ENCODE results near the gene RPS6KA5.
"Not testable (repeated sequence)": the region's sequence is repeated elsewhere in the genome, so short reads cannot be mapped to it uniquely, and the experiment has no call there.

RPS6KA5 gene

DNA sequence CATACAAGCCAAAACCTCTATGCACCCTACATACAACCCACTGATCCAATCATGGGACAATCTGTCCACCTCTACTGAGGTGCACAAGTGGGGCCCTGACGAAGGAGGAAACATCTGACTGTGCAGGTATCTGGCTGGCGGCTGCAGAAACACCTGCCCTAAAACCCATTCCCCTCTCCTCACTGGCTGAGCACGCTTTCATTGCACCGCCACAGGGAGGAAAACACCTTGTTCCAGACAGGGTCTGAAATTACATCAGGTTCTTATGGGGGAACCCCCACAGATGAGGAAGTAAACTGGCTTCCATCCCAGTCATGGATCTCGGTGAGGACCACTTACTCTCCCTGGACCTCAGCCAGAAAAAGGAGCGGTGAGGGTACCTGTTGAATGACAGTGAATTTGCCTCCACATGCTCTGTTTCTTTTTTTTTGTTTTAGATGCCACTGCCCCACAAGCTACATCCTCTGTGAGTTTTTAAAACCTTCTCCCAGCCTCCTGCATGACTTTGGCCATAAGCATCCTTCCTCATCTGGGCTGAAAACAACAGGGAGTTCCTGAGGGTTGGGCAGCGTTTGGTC, 29.6 kb upstream of the RPS6KA5 start:
- H3K4me3 ChIP-seq (ENCODE audit: low read length): no peak overlapping the region
- H3K9me3 ChIP-seq (ENCODE audit: control insufficient read depth, low read depth, low read length): no peaks in the 10 kb centered on the region
- H3K9ac ChIP-seq (ENCODE audit: low read length): no peak overlapping the region
- H3K4me1 ChIP-seq (ENCODE audit: control insufficient read depth, low read depth, low read length): no peaks in the 10 kb centered on the region
- H3K36me3 ChIP-seq (ENCODE audit: control insufficient read depth, low read depth, low read length): no peaks in the 10 kb centered on the region
- H3K27ac ChIP-seq (ENCODE audit: low read length): no peak overlapping the region
- no peaks in the 10 kb centered on the region for H3K27me3 ChIP-seq (ENCODE audit: control insufficient read depth, insufficient read depth, low read length)

GRCh38 chr14:91088585-91089235, 28.3 kb upstream of the RPS6KA5 start:
- Histone ChIP-seq H3K27me3 (ENCODE audit: control insufficient read depth, insufficient read depth, low read length) (no peaks in the 10 kb centered on the region), H3K9ac (ENCODE audit: low read length) (no peak overlapping the region), H3K9me3 (ENCODE audit: control insufficient read depth, low read depth, low read length) (no peaks in the 10 kb centered on the region), H3K36me3 (ENCODE audit: control insufficient read depth, low read depth, low read length) (no peaks in the 10 kb centered on the region), H3K4me3 (ENCODE audit: low read length) (no peak overlapping the region), H3K4me1 (ENCODE audit: control insufficient read depth, low read depth, low read length) (no peaks in the 10 kb centered on the region), H3K27ac (ENCODE audit: low read length) (no peak overlapping the region)

DNA sequence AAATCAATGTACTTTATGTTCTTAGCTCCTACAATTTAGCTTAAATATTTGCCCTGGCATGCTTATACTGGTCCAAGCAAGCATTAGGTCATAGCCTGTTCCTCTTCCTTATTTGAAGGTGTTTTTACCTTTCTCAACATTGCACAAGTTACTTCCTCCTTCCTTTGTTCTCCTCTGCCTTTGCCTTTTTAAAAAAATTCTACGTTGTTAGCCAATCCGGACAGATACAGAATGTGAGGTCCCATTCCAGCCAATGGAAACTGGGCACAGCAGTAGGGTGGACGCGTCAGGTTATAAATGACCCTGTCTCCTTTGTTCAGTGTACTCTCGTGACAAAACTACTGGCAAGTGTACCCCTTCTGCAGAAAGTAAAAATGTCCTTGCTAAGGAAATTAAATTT, 27.0 kb upstream of the RPS6KA5 start:
- H3K9ac ChIP-seq (ENCODE audit: low read length); H3K9me3 ChIP-seq (ENCODE audit: control insufficient read depth, low read depth, low read length); H3K27ac ChIP-seq (ENCODE audit: low read length); H3K4me3 ChIP-seq (ENCODE audit: low read length); H3K36me3 ChIP-seq (ENCODE audit: control insufficient read depth, low read depth, low read length); H3K4me1 ChIP-seq (ENCODE audit: control insufficient read depth, low read depth, low read length); H3K27me3 ChIP-seq (ENCODE audit: control insufficient read depth, insufficient read depth, low read length): not testable (repeated sequence)

- Histone ChIP-seq H3K9me3 (ENCODE audit: control insufficient read depth, low read depth, low read length) (no peaks in the 10 kb centered on the region), H3K9ac (ENCODE audit: low read length) (no peak overlapping the region), H3K4me1 (ENCODE audit: control insufficient read depth, low read depth, low read length) (no peaks in the 10 kb centered on the region), H3K36me3 (ENCODE audit: control insufficient read depth, low read depth, low read length) (no peaks in the 10 kb centered on the region), H3K4me3 (ENCODE audit: low read length) (no peak overlapping the region), H3K27me3 (ENCODE audit: control insufficient read depth, insufficient read depth, low read length) (no peaks in the 10 kb centered on the region), H3K27ac (ENCODE audit: low read length) (no peak overlapping the region)
Observed at GRCh38 chr14:91084516-91084915, 24.1 kb upstream of the RPS6KA5 start.

- Histone ChIP-seq H3K4me1 (ENCODE audit: control insufficient read depth, low read depth, low read length) (no peaks in the 10 kb centered on the region), H3K4me3 (ENCODE audit: low read length) (no peak overlapping the region), H3K9ac (ENCODE audit: low read length) (no peak overlapping the region), H3K36me3 (ENCODE audit: control insufficient read depth, low read depth, low read length) (no peaks in the 10 kb centered on the region), H3K27me3 (ENCODE audit: control insufficient read depth, insufficient read depth, low read length) (no peaks in the 10 kb centered on the region), H3K27ac (ENCODE audit: low read length) (no peak overlapping the region), H3K9me3 (ENCODE audit: control insufficient read depth, low read depth, low read length) (no peaks in the 10 kb centered on the region)
Observed at GRCh38 chr14:91082282-91082681, 21.8 kb upstream of the RPS6KA5 start.

DNA sequence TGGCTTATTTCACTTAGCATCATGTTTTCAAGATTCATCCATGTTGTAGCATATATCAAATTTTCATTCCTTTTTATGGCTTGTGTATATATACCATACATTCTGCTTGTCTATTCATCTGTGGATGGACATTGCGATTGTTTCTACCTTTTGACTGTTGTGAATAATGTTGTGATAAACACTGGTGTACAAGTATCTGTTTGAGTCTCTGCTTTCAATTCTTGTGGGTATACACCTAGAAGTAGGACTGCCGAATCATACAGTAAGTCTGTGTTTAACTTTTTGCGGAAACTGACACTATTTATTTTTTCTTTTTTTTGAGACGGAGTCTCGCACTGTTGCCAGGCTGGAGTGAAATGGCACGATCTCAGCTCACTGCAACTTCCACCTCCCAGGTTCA, 19.6 kb upstream of the RPS6KA5 start:
- H3K27ac ChIP-seq (ENCODE audit: low read length): no peak overlapping the region
- no peaks in the 10 kb centered on the region for H3K36me3 ChIP-seq (ENCODE audit: control insufficient read depth, low read depth, low read length)

GRCh38 chr14:91078095-91078737, 17.8 kb upstream of the RPS6KA5 start:
- H3K36me3 ChIP-seq (ENCODE audit: control insufficient read depth, low read depth, low read length): no peaks in the 10 kb centered on the region
- no peak overlapping the region for H3K4me3 ChIP-seq (ENCODE audit: low read length)
- no peak overlapping the region for H3K27ac ChIP-seq (ENCODE audit: low read length)
- H3K27me3 ChIP-seq (ENCODE audit: control insufficient read depth, insufficient read depth, low read length): no peaks in the 10 kb centered on the region
- H3K4me1 ChIP-seq (ENCODE audit: control insufficient read depth, low read depth, low read length): no peaks in the 10 kb centered on the region
- H3K9me3 ChIP-seq (ENCODE audit: control insufficient read depth, low read depth, low read length): no peaks in the 10 kb centered on the region
- H3K9ac ChIP-seq (ENCODE audit: low read length): no peak overlapping the region

More for the DNA sequence above, 19.6 kb upstream of the RPS6KA5 start:
- no peak overlapping the region for H3K4me3 ChIP-seq (ENCODE audit: low read length)
- no peak overlapping the region for H3K9ac ChIP-seq (ENCODE audit: low read length)
- no peaks in the 10 kb centered on the region for H3K27me3 ChIP-seq (ENCODE audit: control insufficient read depth, insufficient read depth, low read length)
- no peaks in the 10 kb centered on the region for H3K9me3 ChIP-seq (ENCODE audit: control insufficient read depth, low read depth, low read length)
- H3K4me1 ChIP-seq (ENCODE audit: control insufficient read depth, low read depth, low read length): no peaks in the 10 kb centered on the region

- Histone ChIP-seq H3K9me3 (ENCODE audit: control insufficient read depth, low read depth, low read length) (no peaks in the 10 kb centered on the region), H3K36me3 (ENCODE audit: control insufficient read depth, low read depth, low read length) (no peaks in the 10 kb centered on the region), H3K9ac (ENCODE audit: low read length) (no peak overlapping the region), H3K4me1 (ENCODE audit: control insufficient read depth, low read depth, low read length) (no peaks in the 10 kb centered on the region), H3K4me3 (ENCODE audit: low read length) (no peak overlapping the region), H3K27me3 (ENCODE audit: control insufficient read depth, insufficient read depth, low read length) (no peaks in the 10 kb centered on the region), H3K27ac (ENCODE audit: low read length) (no peak overlapping the region)
Observed at GRCh38 chr14:91075553-91075952, 15.1 kb upstream of the RPS6KA5 start.

GRCh38 chr14:91070572-91070971, 10.1 kb upstream of the RPS6KA5 start:
- H3K4me1 ChIP-seq (ENCODE audit: control insufficient read depth, low read depth, low read length): no peaks in the 10 kb centered on the region
- H3K9ac ChIP-seq (ENCODE audit: low read length): no peak overlapping the region
- H3K36me3 ChIP-seq (ENCODE audit: control insufficient read depth, low read depth, low read length): no peaks in the 10 kb centered on the region
- no peak overlapping the region for H3K4me3 ChIP-seq (ENCODE audit: low read length)
- no peaks in the 10 kb centered on the region for H3K9me3 ChIP-seq (ENCODE audit: control insufficient read depth, low read depth, low read length)
- H3K27ac ChIP-seq (ENCODE audit: low read length): no peak overlapping the region
- no peaks in the 10 kb centered on the region for H3K27me3 ChIP-seq (ENCODE audit: control insufficient read depth, insufficient read depth, low read length)

GRCh38 chr14:91068642-91069041, 8.2 kb upstream of the RPS6KA5 start:
- no peak overlapping the region for H3K9ac ChIP-seq (ENCODE audit: low read length)
- no peak overlapping the region for H3K27ac ChIP-seq (ENCODE audit: low read length)
- H3K27me3 ChIP-seq (ENCODE audit: control insufficient read depth, insufficient read depth, low read length): no peaks in the 10 kb centered on the region
- H3K4me1 ChIP-seq (ENCODE audit: control insufficient read depth, low read depth, low read length): no peaks in the 10 kb centered on the region
- no peak overlapping the region for H3K4me3 ChIP-seq (ENCODE audit: low read length)
- H3K9me3 ChIP-seq (ENCODE audit: control insufficient read depth, low read depth, low read length): no peaks in the 10 kb centered on the region
- H3K36me3 ChIP-seq (ENCODE audit: control insufficient read depth, low read depth, low read length): no peaks in the 10 kb centered on the region

DNA sequence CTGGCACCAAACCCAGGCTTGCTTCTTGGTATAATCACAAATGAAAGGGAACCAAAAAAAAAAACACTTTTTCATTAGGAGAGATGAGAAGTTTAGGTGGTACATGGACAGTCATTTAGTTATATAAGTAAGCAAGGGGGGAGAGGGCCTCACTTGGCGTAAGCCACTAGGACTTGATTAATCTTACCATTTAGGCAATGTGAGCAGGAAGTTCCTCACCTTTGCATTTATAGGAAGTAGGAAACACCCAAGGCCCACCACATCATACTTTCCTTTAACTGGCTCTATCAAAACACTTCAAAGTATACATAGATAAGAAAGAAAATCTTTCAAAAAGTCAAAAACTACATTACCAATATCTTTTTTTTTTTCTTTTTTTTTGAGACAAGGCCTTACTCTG, 6.7 kb upstream of the RPS6KA5 start:
- Histone ChIP-seq H3K4me3 (ENCODE audit: low read length) (no peak overlapping the region), H3K9ac (ENCODE audit: low read length) (no peak overlapping the region), H3K9me3 (ENCODE audit: control insufficient read depth, low read depth, low read length) (no peaks in the 10 kb centered on the region), H3K4me1 (ENCODE audit: control insufficient read depth, low read depth, low read length) (no peaks in the 10 kb centered on the region), H3K27ac (ENCODE audit: low read length) (no peak overlapping the region), H3K36me3 (ENCODE audit: control insufficient read depth, low read depth, low read length) (no peaks in the 10 kb centered on the region), H3K27me3 (ENCODE audit: control insufficient read depth, insufficient read depth, low read length) (no peaks in the 10 kb centered on the region)

- H3K9me3 ChIP-seq (ENCODE audit: control insufficient read depth, low read depth, low read length): no peaks in the 10 kb centered on the region
- H3K4me1 ChIP-seq (ENCODE audit: control insufficient read depth, low read depth, low read length): no peaks in the 10 kb centered on the region
- H3K27ac ChIP-seq (ENCODE audit: low read length): no peak overlapping the region
- H3K27me3 ChIP-seq (ENCODE audit: control insufficient read depth, insufficient read depth, low read length): no peaks in the 10 kb centered on the region
- H3K36me3 ChIP-seq (ENCODE audit: control insufficient read depth, low read depth, low read length): no peaks in the 10 kb centered on the region
- H3K4me3 ChIP-seq (ENCODE audit: low read length): no peak overlapping the region
- no peak overlapping the region for H3K9ac ChIP-seq (ENCODE audit: low read length)
Observed at GRCh38 chr14:91065266-91065665, 4.8 kb upstream of the RPS6KA5 start.
